ES-I3 (cell line): Measurements from ENCODE around the gene FOSL2.

ENCODE experiments used
- H3K36me3 ChIP-seq: 2 replicates; pipeline ENCODE4 v1.6.1; 2013; ENCODE audit warnings: mild to moderate bottlenecking, low read length, control low read depth, moderate library complexity; ENCODE audit not compliant: insufficient read depth
- H3K4me1 ChIP-seq: 2 replicates; pipeline ENCODE4 v1.6.1; 2013; ENCODE audit warnings: mild to moderate bottlenecking, control low read depth, low read length; ENCODE audit not compliant: insufficient read depth
- H3K9ac ChIP-seq: 2 replicates; pipeline ENCODE4 v1.6.1; 2013; ENCODE audit warnings: low read depth, mild to moderate bottlenecking, low read length, moderate library complexity
- H3K9me3 ChIP-seq: 2 replicates; pipeline ENCODE4 v1.6.1; 2013; ENCODE audit warnings: mild to moderate bottlenecking, low read length, moderate library complexity; ENCODE audit not compliant: control insufficient read depth, insufficient read depth

Gene FOSL2

GRCh38 chr2:28392297-28393113, at the start of gene FOSL2:
TSS of gene FOSL2 (plus strand) at chr2:28392858. CDS start at chr2:28393721, 863 bp downstream.
- Histone ChIP-seq H3K4me1 (peaks cover 23% of the 10 kb centered on the region), H3K36me3 (no peaks in the 10 kb centered on the region), H3K9me3 (no peaks in the 10 kb centered on the region), H3K9ac (peak within 1 kb of the TSS; percentile 52)

DNA sequence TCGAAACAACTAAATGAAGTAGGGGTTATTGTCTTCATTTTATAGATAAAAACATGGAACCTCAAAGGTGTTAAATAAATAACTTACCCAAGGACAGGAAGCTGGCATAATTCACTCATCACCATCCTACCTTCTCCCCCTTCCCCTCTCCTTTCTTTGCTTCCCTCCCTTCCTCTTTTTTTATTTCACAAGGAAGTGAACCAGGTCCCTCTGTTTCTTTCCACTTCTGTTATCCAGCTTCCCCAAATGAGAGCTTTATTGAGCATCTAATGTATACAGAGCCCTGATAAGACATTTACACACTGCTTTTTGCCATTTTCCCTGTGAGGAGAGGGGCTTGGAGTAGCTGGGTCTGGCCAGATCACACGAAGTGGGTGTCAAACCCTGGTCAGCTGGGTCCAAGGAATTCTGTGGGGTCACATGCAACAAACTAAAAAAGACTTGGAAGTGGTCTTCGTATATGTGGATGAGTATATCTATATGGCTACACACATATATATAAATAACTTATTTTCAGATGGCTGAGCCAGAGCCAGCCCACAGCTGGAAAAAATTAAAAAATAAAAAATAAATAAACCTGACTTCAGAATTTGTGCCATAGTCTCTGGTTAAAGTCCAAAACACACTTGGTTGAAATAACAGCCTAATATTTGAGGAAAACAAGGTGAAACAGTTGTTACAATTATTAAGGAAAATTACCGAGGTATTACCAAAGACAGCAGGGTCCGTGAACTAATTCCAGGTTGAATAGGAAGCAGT, 49.3 kb upstream of the FOSL2 start:
- Histone ChIP-seq H3K9me3 (no peaks in the 10 kb centered on the region), H3K9ac (no peak overlapping the region), H3K4me1 (peaks cover 24% of the 10 kb centered on the region), H3K36me3 (no peaks in the 10 kb centered on the region)

DNA sequence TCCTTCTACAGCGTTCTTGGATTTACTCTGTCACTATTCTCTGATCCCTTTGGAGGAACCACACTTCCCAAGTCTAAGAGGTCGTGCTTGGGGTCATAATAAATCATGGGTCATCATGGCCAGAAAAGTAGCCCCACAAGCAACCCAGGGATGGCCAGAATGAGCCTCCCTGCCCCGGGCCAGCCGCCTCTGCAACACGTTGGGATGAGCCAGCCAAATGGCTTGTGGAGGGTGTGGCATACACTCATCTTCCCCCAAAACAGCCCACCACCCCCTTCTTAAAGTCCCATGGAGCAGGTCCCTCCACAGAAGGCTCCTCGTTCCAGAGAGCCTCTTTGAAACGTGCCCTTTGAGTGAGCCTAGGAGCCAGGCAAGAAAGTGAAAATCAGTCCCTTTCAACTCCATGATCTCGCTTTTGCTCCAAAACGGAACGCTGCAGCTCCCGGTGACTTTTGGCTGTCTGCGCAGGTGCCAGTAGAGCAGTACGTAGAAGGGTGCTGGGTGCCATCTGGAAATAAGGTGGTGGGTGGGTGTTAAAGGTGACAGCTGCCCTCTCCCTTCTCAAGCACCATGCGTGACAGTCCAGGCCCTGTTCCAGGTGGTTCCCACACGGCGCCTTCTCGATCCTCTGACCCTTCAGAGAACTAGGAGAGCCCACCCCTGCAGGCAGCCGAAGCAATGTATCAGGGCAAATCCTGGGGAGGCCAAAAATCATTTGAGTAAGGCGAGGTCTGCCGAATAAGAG, 48.5 kb upstream of the FOSL2 start:
- H3K4me1 ChIP-seq: peaks cover 17% of the 10 kb centered on the region
- no peaks in the 10 kb centered on the region for H3K36me3 ChIP-seq
- H3K9me3 ChIP-seq: no peaks in the 10 kb centered on the region
- H3K9ac ChIP-seq: no peak overlapping the region

DNA sequence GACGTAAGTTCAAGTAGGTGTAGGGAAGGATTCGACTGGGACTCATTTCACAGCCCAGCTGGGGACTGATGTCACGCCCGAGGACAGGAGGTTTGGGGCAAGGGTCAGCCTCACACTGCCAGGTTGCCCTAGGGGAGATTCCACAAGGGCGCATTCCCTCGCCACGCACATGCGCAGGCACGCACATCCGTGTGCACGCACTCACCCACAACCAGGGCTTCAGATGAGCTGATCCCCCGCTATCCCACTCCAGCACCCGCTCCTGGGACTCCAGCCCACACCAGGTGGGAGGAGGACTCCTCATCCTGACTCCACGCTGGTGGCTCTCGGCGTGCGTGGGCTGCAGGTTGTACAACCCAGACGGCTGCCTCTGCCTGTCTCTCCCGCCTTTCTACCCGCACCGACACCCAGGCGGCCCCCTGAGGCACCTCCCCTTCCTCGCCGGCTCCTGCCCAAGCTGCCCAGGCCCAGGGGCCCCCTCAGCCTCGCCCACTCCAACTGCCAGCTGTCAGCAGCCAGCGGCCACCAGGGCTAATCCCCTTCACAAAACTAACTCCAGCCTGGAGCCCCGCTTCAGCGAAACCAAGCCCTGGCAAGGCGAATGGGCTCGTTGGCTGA, 47.8 kb upstream of the FOSL2 start:
- H3K36me3 ChIP-seq: no peaks in the 10 kb centered on the region
- peaks cover 15% of the 10 kb centered on the region for H3K4me1 ChIP-seq
- no peak overlapping the region for H3K9ac ChIP-seq
- no peaks in the 10 kb centered on the region for H3K9me3 ChIP-seq

- Histone ChIP-seq H3K9ac (no peak overlapping the region), H3K4me1 (peaks cover 15% of the 10 kb centered on the region), H3K36me3 (no peaks in the 10 kb centered on the region)
Measured at GRCh38 chr2:28345619-28346018, 47.0 kb upstream of the FOSL2 start.

GRCh38 chr2:28346587-28346986, 46.1 kb upstream of the FOSL2 start:
- no peak overlapping the region for H3K9ac ChIP-seq
- H3K36me3 ChIP-seq: no peaks in the 10 kb centered on the region
- peaks cover 18% of the 10 kb centered on the region for H3K4me1 ChIP-seq
- no peaks in the 10 kb centered on the region for H3K9me3 ChIP-seq

More at GRCh38 chr2:28345619-28346018, 47.0 kb upstream of the FOSL2 start:
- H3K9me3 ChIP-seq: no peaks in the 10 kb centered on the region

DNA sequence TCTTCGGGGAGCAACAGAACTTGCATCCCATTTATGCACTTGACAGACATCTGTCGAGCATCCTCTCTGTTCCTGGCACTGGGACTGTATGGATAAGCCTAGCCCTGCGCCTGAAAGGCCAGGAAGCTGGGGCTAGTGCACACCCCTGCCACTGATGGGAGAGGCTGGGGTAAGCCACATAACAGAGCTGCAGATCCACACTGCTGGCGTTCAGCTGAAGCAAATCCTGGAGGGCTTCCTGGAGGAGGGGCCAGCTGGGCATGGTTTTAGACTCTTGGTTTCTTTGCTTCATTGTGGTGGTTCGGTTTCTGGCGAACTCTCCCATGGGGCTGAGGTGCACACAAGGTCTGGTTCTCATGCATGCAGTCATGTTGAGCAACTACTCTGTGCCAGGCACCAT, 45.5 kb upstream of the FOSL2 start:
- H3K4me1 ChIP-seq: peaks cover 16% of the 10 kb centered on the region
- H3K36me3 ChIP-seq: no peaks in the 10 kb centered on the region
- no peaks in the 10 kb centered on the region for H3K9me3 ChIP-seq
- H3K9ac ChIP-seq: no peak overlapping the region

- no peak overlapping the region for H3K9ac ChIP-seq
- H3K9me3 ChIP-seq: no peaks in the 10 kb centered on the region
- peaks cover 12% of the 10 kb centered on the region for H3K4me1 ChIP-seq
- H3K36me3 ChIP-seq: no peaks in the 10 kb centered on the region
Measured at GRCh38 chr2:28347596-28347995, 45.1 kb upstream of the FOSL2 start.

GRCh38 chr2:28348149-28348567, 44.5 kb upstream of the FOSL2 start:
- Histone ChIP-seq H3K9ac (no peak overlapping the region), H3K36me3 (no peaks in the 10 kb centered on the region), H3K9me3 (no peaks in the 10 kb centered on the region), H3K4me1 (peaks cover 7% of the 10 kb centered on the region)

DNA sequence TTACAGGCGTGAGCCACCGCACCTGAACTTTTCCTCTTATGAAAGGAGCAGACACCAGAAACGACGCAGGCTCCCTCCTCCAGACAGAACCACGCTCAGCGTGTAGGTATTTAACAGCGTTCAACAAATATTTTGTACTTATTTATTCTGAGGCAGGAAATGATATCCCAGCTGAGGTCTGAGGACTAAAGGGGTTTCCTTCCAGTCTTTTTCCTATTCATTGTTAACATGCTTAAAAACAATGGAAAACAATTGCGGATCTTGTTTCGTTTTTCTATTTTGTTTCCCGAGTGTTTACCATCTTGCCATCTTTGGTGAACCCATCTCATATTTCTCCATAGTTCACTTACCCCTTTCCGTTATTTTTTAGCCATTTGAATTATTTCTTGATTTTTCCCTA, 43.7 kb upstream of the FOSL2 start:
- H3K9ac ChIP-seq: no peak overlapping the region

DNA sequence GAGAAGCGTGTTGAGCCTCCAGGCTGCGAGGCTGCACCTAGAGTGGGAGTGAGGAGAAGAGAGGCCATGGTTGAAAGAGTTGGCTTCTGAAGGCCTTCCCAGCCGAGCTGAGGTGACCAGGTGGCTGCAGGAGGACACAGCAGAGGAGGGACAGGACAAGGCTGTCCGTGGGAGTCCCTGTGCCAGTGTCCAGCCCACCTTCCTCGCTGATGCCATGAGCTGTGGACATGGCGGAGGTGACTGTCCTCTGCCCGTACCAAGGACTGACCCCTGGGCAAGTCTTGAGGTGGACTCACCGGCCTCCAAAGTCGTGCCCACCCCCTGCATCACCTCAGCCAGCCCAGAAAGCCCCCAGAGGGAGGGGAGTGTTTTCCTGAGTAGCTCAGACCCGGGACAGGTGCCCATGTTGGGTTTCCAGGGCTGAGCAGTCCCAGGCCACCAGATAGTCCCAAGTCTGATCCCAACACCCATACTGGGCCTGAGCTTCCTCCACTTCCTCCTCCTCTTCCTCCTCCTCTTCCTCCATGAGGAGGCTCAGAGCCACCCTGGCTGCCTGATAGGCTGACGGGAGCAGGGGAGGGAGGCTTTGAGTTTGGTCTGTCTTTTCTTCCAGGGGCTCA, 43.0 kb upstream of the FOSL2 start:
- Histone ChIP-seq H3K36me3 (no peaks in the 10 kb centered on the region), H3K4me1 (peaks cover 4% of the 10 kb centered on the region; the same call in 1 of the 2 replicates), H3K9me3 (no peaks in the 10 kb centered on the region), H3K9ac (no peak overlapping the region)

More for the DNA sequence above, 43.7 kb upstream of the FOSL2 start:
- H3K36me3 ChIP-seq: no peaks in the 10 kb centered on the region
- peaks cover 4% of the 10 kb centered on the region; the same call in 1 of the 2 replicates for H3K4me1 ChIP-seq
- H3K9me3 ChIP-seq: no peaks in the 10 kb centered on the region

- no peaks in the 10 kb centered on the region for H3K9me3 ChIP-seq
- H3K36me3 ChIP-seq: no peaks in the 10 kb centered on the region
- H3K9ac ChIP-seq: no peak overlapping the region
- peaks cover 4% of the 10 kb centered on the region; the same call in 1 of the 2 replicates for H3K4me1 ChIP-seq
Measured at GRCh38 chr2:28350196-28350595, 42.5 kb upstream of the FOSL2 start.

- Histone ChIP-seq H3K9me3 (no peaks in the 10 kb centered on the region), H3K9ac (no peak overlapping the region), H3K4me1 (peaks cover 4% of the 10 kb centered on the region; the same call in 1 of the 2 replicates), H3K36me3 (no peaks in the 10 kb centered on the region)
Measured at GRCh38 chr2:28350791-28351285, 41.8 kb upstream of the FOSL2 start.
